Peyer's patch (tissue), 4 donors: Measurements from ENCODE around the gene KCNIP4. TPM values are rescaled to one million over a fixed set of nuclear protein-coding genes. Genes with fewer than 3 reads are reported as not detected.

Source experiments
- DNase-seq, 3 donors: peaks; one replicate each; pipeline ENCODE4 v3.0.0-alpha.2; 2017 to 2019
- H3K27ac ChIP-seq, 4 donors: fragments of 200-600 bp; sonication (generic); one replicate each; pipeline ENCODE4 v1.5.1; 2016 to 2019
- H3K27me3 ChIP-seq, 2 donors: fragments of 200-600 bp; sonication (generic); one replicate each; pipeline ENCODE4 v1.5.1; 2019
- H3K36me3 ChIP-seq, 3 donors: fragments of 200-600 bp; sonication (generic); one replicate each; pipeline ENCODE4 v1.5.1; 2016 to 2019
- H3K4me1 ChIP-seq, 4 donors: fragments of 200-600 bp; sonication (generic); one replicate each; pipeline ENCODE4 v1.5.1; 2016 to 2019
- H3K4me3 ChIP-seq, 4 donors: fragments of 200-600 bp; sonication (generic); 1 replicate in 3 of 4; 2 replicates in 1 of 4; pipeline ENCODE4 v1.5.1; 2016 to 2019; ENCODE audit warnings: mild to moderate bottlenecking in 1 of 4
- H3K9me3 ChIP-seq, 4 donors: fragments of 200-600 bp; sonication (generic); one replicate each; pipeline ENCODE4 v1.5.1; 2016 to 2019; ENCODE audit warnings: mild to moderate bottlenecking in 1 of 4
- POLR2A ChIP-seq, 2 donors: fragments of 450-650 bp; IDR thresholded peaks; one replicate each; pipeline ENCODE4 v1.5.1; 2017; ENCODE audit warnings: antibody characterized with exemption in 2 of 2, mild to moderate bottlenecking in 2 of 2, moderate library complexity in 2 of 2
- total RNA-seq, 4 donors: library from RNA; depleted of rRNA; stranded (reverse); fragments of >200 nt; gene quantifications; one replicate each; pipeline ENCODE4 v1.1.0, GENCODE V29; 2016
- TF ChIP-seq, protein P1 (sequence below), 6 experiments: fragments of 450-650 bp in 4 of 6; fragments of 200-600 bp in 2 of 6; sonication (generic) in 1 of 6; IDR thresholded peaks; one replicate each; pipeline ENCODE4 v1.5.1; 2017 to 2019; ENCODE audit warnings: antibody characterized with exemption in 6 of 6, mild to moderate bottlenecking in 3 of 6, moderate library complexity in 1 of 6

KCNIP4 gene
- total RNA-seq, 4 donors from 2014 or later: 2.8 TPM; not detected in 3

DNA sequence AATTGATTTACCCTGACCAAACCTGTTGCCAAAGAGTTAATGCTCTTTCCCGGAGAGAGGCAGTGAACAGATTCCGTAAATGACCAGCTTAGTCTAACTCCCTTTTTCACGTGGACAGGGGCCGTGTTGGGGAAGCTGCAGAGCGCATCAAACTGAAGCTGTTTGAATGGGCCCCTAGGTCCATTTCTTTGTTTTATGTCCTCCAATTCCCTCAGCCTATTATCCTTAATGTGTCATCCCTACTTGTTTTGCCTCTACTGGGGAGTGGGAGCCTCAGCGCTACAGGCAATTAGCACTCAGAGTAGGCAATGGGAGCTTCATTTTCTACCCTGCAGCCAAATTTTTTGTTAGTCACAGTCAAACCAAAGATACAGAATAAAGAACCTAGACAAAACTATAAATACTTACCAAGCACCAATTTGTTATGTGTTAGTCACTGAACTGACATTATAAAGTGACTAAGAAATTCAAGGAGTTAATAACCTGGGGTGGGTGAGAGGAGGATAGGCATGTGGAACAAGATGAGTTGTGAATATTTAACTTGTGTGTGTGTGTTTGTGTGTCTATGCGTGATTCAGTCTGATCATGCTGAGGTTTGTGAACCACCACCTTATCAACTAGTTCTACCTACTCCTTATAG lies 830.9 kb downstream of the KCNIP4 start:
- no peaks in the 10 kb centered on the region for H3K36me3 ChIP-seq
- H3K4me3 ChIP-seq: no peak overlapping the region
- H3K27ac ChIP-seq: no peak overlapping the region
- no peaks in the 10 kb centered on the region for H3K9me3 ChIP-seq
- no peaks in the 10 kb centered on the region for H3K4me1 ChIP-seq
- TF ChIP-seq, protein P1, sequence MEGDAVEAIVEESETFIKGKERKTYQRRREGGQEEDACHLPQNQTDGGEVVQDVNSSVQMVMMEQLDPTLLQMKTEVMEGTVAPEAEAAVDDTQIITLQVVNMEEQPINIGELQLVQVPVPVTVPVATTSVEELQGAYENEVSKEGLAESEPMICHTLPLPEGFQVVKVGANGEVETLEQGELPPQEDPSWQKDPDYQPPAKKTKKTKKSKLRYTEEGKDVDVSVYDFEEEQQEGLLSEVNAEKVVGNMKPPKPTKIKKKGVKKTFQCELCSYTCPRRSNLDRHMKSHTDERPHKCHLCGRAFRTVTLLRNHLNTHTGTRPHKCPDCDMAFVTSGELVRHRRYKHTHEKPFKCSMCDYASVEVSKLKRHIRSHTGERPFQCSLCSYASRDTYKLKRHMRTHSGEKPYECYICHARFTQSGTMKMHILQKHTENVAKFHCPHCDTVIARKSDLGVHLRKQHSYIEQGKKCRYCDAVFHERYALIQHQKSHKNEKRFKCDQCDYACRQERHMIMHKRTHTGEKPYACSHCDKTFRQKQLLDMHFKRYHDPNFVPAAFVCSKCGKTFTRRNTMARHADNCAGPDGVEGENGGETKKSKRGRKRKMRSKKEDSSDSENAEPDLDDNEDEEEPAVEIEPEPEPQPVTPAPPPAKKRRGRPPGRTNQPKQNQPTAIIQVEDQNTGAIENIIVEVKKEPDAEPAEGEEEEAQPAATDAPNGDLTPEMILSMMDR (IDR thresholded peaks at IDR 0.05): no peak
- TF ChIP-seq POLR2A (IDR thresholded peaks at IDR 0.05): no peak
- no peaks in the 10 kb centered on the region for H3K27me3 ChIP-seq
- no peak for DNase-seq

DNA sequence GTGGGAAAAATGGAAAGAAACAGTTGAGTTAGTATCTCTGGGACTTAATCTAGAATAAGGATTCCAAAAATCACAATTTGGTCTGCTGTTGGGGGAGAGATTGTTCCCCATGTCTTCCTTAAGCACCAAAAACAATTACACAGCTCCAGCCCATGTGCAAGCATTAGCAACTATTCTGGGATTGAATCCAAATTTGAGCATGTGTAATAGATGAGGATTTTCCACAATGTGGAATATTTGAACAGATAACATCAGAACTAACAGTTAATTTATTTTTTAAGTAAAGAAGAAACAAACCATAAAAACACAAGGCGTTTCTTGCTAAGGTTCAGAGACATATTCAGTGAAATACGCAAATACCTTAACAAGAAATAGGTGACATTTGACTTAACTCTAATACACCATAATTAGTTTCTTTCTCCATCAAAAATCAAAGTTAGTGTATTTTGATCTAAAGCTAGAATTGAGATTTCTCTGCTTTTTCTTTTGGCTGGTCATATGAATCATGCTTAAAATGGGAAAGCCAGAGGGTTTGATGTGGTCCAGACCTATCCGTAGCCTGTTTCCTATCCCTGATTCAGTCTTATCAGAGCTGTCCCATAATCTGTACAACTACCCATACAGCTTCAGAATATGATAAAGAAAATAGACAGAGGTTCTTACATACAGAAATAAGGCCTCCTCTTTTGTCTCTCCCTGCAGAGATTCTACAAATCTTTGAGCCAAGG lies 834.9 kb downstream of the KCNIP4 start:
- Histone ChIP-seq H3K36me3 (no peaks in the 10 kb centered on the region), H3K4me3 (no peak overlapping the region), H3K27ac (no peak overlapping the region), H3K9me3 (no peaks in the 10 kb centered on the region), H3K4me1 (no peaks in the 10 kb centered on the region), H3K27me3 (no peaks in the 10 kb centered on the region)
- TF ChIP-seq, protein P1 (IDR thresholded peaks at IDR 0.05): no peak
- no peak for TF ChIP-seq POLR2A (IDR thresholded peaks at IDR 0.05)
- no peak for DNase-seq

DNA sequence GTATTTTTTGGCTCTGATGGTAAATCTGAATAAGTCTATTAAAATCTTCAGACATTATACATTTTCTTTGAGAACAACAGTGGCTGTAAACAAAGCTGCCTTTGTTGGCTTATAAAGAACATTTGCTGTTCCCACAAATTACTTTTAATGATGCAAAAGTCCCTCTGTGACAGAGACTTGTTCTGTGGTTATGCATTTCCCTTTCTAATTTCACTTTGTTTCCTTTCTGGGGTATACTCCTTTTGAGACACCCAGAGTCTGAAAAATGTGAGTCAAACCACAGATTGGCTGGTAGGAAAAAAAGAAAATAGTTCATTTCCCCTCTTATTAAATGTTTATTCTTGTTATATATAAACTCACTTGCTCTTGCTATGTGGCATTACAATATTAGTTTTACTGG lies 845.9 kb downstream of the KCNIP4 start:
- Histone ChIP-seq H3K4me3 (no peak overlapping the region), H3K9me3 (no peaks in the 10 kb centered on the region), H3K36me3 (no peaks in the 10 kb centered on the region), H3K4me1 (no peaks in the 10 kb centered on the region), H3K27ac (no peak overlapping the region), H3K27me3 (no peaks in the 10 kb centered on the region)
- no peak for DNase-seq
- no peak for TF ChIP-seq POLR2A (IDR thresholded peaks at IDR 0.05)
- TF ChIP-seq, protein P1 (IDR thresholded peaks at IDR 0.05): no peak

DNA sequence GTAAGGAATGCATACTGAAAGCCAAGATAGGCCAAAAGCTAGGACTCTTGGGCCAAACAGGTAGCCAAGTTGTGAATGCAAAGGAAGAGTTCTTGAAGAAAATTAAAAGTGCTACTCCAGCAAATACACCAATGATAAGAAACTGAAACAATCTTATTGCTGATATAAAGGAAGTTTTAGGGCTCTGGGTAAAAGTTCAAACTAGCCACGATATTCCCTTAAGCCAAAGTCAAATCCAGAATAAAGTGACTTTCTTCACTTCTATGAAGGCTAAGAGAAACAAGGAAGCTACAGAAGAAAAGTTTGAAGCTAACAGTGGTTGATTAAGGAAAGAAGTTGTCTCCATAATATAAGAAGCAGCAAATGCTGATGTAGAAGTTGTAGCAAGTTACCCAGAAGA lies 850.7 kb downstream of the KCNIP4 start:
- TF ChIP-seq, protein P1 (IDR thresholded peaks at IDR 0.05): no peak
- TF ChIP-seq POLR2A (IDR thresholded peaks at IDR 0.05): no peak
- Histone ChIP-seq H3K36me3 (no peaks in the 10 kb centered on the region), H3K9me3 (no peaks in the 10 kb centered on the region), H3K27ac (no peak overlapping the region), H3K4me3 (no peak overlapping the region), H3K27me3 (no peaks in the 10 kb centered on the region), H3K4me1 (no peaks in the 10 kb centered on the region)
- no peak for DNase-seq

DNA sequence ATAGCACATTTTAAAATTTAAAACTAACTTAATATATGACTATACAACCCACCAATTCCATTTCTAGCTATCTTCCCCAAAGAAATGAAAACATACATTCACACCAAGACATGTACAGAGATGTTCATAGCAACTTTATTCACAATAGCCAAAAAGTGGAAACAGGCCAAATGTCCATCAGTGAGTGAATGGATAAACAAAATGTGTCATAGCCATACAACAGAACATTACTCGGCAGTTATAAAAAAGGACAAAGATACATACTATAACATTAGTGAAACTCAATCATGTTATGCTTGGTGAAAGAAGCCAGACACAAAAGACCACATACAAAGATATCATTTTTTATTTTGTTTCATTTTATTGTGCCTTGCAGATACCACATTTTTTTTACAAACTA lies 851.5 kb downstream of the KCNIP4 start:
- no peaks in the 10 kb centered on the region for H3K4me1 ChIP-seq
- DNase-seq: no peak
- no peaks in the 10 kb centered on the region for H3K9me3 ChIP-seq
- no peak for TF ChIP-seq POLR2A (IDR thresholded peaks at IDR 0.05)
- TF ChIP-seq, protein P1 (IDR thresholded peaks at IDR 0.05): no peak
- no peak overlapping the region for H3K27ac ChIP-seq
- no peaks in the 10 kb centered on the region for H3K36me3 ChIP-seq
- H3K27me3 ChIP-seq: no peaks in the 10 kb centered on the region
- H3K4me3 ChIP-seq: no peak overlapping the region
